Measurements from ENCODE around the gene LRRC49. TPM values are rescaled to one million over a fixed set of nuclear protein-coding genes. Genes with fewer than 3 reads are reported as not detected.

The LRRC49 gene
- total RNA-seq, 2 experiments from 2014 or later: not detected

DNA sequence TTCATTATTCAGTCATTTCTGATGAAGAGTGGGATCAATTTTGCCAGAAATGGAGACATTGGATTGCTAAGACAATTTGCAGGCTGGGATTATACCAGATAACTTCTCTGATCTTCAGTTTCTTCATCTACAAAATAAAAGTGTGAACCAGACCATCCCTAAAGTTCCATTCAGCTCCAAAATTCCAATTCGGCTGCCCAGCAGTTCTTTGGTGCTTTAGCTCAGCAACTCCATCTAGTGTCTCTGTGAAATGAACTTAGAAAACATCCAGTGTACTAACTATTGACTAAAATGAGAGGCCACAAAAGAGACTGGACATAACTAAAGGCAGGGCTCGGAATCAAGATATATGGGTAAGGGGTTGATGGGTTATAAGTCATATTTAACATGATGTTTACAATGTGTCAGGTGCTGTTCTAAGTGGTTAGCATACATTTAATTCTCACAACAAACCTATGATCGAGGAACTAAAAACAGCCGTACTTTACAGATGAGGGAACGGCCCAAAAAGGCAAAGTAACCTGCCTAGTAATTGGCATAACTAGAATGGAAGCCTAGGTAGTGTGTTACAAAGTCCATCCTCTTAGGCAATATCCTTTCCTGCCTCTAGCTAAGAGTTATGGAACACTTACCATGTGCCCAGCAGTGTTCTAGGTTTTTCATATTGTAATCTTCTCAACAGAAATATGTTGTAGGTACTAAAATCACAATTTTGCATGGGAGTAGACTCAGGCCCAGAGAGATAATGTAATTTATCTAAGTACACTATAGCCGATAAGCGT lies 17.4 kb upstream of the LRRC49 start:
- H3K27me3 Mint-ChIP-seq: peaks cover 30% of the 10 kb centered on the region
- ChIA-PET POLR2A (no interaction called here), CTCF (interaction anchor here (0.9 kb wide), 1 partner anchor 9 kb away, joined by 4 read pairs; no protein-coding TSS in a partner anchor)
- H3K9me3 Mint-ChIP-seq: no peaks in the 10 kb centered on the region
- DNase-seq: no peak
- no peaks in the 10 kb centered on the region for H3K4me1 Mint-ChIP-seq
- H3K27ac Mint-ChIP-seq: no peak overlapping the region
- no peaks in the 10 kb centered on the region for H3K36me3 Mint-ChIP-seq (ENCODE audit: low read depth)
- no peak overlapping the region for H3K4me3 Mint-ChIP-seq

DNA sequence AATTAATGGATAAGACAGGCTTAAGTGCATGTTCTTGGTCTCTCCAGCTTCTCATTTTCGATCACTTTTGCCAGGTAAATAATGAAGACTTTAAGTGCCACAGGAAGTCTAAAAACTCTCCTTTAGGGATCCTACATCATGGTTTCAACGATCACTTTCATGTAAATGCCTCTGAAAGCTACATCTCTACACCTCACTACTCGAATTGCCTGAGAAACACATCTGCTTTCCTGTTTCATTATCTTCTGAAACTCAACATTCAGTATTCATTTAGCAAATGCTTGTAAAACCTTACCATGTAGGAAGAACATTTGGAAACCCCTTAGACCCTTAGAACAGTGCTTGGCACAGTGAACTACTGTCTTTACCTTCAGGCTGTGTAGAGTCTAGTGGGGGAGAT lies 16.6 kb upstream of the LRRC49 start:
- CTCF ChIA-PET: no interaction called here
- POLR2A ChIA-PET: no interaction called here
- Mint-ChIP-seq H3K36me3 (ENCODE audit: low read depth) (no peaks in the 10 kb centered on the region), H3K4me1 (no peaks in the 10 kb centered on the region), H3K9me3 (no peaks in the 10 kb centered on the region), H3K4me3 (no peak overlapping the region), H3K27ac (no peak overlapping the region), H3K27me3 (peaks cover 34% of the 10 kb centered on the region)
- no peak for DNase-seq

DNA sequence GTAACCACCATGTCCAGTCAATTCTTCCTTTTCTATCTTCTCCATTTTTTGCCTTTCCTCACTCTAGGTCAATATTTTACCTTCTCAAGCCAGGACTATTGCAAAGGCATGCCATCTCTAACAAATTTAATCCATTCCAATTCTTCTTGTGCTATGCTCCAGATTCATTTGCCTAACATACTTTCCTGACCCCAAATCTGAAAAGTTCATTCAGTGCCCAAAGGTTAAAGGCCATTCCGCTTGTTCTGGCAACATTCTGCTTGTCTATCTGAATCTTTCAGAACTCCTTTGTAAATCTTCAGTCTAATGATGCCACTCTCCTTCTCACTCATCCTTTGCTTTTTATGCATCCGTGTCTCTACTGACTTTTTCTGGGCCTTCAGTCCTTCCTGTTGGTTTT lies 15.9 kb upstream of the LRRC49 start:
- POLR2A ChIA-PET: no interaction called here
- no peak for DNase-seq
- H3K36me3 Mint-ChIP-seq (ENCODE audit: low read depth): no peaks in the 10 kb centered on the region
- no peaks in the 10 kb centered on the region for H3K9me3 Mint-ChIP-seq
- H3K27me3 Mint-ChIP-seq: peaks cover 34% of the 10 kb centered on the region
- H3K4me1 Mint-ChIP-seq: no peaks in the 10 kb centered on the region
- H3K4me3 Mint-ChIP-seq: no peak overlapping the region
- H3K27ac Mint-ChIP-seq: no peak overlapping the region
- CTCF ChIA-PET: no interaction called here

DNA sequence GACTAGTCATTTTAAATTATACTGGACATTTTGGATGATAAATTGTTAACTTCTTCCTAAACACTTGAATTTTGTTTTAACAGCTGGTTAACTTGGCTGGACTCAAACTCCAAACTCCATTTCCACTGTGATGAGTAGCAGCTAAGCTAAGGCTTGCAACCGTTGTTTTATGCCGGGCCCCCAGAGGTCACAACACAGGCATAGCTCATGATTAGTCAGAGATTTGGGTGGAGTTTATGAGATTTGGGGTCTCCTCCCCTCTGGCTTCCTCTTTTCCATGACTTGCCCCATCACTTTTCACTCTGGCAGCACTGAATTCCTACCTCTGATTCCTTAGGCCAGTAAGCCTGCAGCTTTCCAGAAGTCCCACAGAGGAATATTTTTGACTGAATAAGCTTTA lies 13.2 kb upstream of the LRRC49 start:
- Mint-ChIP-seq H3K27ac (no peak overlapping the region), H3K27me3 (peaks cover 40% of the 10 kb centered on the region), H3K36me3 (ENCODE audit: low read depth) (no peaks in the 10 kb centered on the region), H3K4me3 (no peak overlapping the region), H3K9me3 (no peaks in the 10 kb centered on the region), H3K4me1 (peaks cover 6% of the 10 kb centered on the region)
- ChIA-PET CTCF (no interaction called here), POLR2A (no interaction called here)
- no peak for DNase-seq

DNA sequence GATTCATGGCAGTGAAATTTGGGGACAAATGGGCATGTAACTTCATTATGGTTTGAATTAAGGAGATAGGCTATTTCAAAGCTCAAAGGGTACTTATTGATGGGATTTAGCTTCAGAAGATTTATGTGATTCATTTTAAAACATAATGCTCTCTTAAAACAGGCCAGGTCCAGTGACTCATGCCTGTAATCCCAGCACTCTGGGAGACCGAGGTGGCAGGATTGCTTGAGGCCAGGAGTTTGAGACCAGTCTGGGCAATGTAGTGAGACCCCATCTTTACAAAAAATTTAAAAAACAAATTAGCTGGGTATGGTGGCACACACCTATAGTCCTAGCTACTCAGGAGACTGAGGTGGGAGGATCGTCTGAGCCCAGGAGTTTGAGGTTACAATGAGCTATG lies 11.8 kb upstream of the LRRC49 start:
- H3K27me3 Mint-ChIP-seq: peaks cover 36% of the 10 kb centered on the region
- H3K27ac Mint-ChIP-seq: no peak overlapping the region
- POLR2A ChIA-PET: no interaction called here

DNA sequence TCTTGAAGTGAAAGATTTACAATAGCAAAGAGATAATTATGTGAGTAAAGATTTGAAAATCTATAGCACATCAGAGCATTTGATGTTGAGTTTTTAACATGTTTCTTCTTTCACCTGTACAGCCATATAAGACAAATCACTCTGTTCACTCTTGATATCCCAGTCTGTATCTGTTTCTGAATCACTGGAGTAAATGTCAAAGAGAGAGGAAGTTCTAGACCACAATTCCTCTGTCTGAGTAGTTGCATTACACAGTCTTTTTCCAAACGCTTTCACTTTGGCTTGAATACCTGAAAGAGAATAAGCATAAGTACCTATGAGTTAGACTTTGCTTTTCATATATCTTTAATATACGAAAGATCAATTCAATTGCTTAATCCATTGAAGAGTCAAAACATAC lies 10.3 kb upstream of the LRRC49 start:
- DNase-seq: no peak
- Mint-ChIP-seq H3K27ac (no peak overlapping the region), H3K4me1 (peaks cover 6% of the 10 kb centered on the region), H3K36me3 (ENCODE audit: low read depth) (no peaks in the 10 kb centered on the region), H3K4me3 (no peak overlapping the region), H3K27me3 (peaks cover 34% of the 10 kb centered on the region), H3K9me3 (no peaks in the 10 kb centered on the region)
- ChIA-PET POLR2A (interaction anchor here (0.6 kb wide), 1 partner anchor 1718 kb away, joined by 3 read pairs; no protein-coding TSS in a partner anchor), CTCF (interaction anchor here (1.0 kb wide), 1 partner anchor 39 kb away, joined by 3 read pairs; no protein-coding TSS in a partner anchor)

More for the DNA sequence above, 11.8 kb upstream of the LRRC49 start:
- CTCF ChIA-PET: no interaction called here
- Mint-ChIP-seq H3K4me3 (no peak overlapping the region), H3K36me3 (ENCODE audit: low read depth) (no peaks in the 10 kb centered on the region), H3K4me1 (peaks cover 6% of the 10 kb centered on the region), H3K9me3 (no peaks in the 10 kb centered on the region)
- DNase-seq: no peak

DNA sequence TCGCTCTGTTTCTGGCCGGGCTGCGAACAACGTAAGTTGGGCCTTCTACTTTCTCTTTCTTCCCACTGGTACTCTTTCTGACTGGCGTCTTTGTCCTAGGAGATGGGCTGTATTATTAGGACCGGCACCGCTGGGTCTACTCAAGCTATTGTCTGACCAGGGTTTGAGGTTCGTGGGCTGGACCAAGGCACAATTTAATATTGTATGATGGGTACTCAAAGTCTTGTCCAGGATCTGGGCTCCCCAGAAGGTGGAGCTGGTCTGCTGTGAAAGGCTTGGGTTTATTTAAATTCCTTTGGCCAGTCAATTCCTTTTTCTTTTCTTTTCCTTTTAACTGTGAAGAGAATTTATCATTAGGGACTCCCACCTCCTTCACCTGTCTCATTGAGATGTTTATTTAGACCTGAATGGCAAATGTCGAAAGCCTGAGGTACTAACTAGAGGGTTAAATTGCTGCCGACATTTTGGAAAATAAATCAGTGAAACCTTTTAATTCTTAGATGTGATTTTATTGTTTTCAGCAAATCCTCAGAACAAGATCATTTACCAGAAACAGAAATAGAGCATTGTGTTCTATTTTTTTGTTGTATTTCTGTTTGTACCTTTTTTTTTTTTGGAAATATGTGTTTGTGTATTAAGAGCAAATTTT lies 410 bp downstream of the LRRC49 start:
- DNase-seq: no peak
- Mint-ChIP-seq H3K27me3 (peaks cover 55% of the 10 kb centered on the region), H3K4me1 (peaks cover 10% of the 10 kb centered on the region), H3K36me3 (ENCODE audit: low read depth) (no peaks in the 10 kb centered on the region), H3K27ac (no peak overlapping the region), H3K4me3 (peak overlapping the region; percentile 66), H3K9me3 (no peaks in the 10 kb centered on the region)
- ChIA-PET CTCF (interaction anchor here (0.6 kb wide), 1 partner anchor 10 kb away, joined by 5 read pairs; no protein-coding TSS in a partner anchor), POLR2A (no interaction called here)

DNA sequence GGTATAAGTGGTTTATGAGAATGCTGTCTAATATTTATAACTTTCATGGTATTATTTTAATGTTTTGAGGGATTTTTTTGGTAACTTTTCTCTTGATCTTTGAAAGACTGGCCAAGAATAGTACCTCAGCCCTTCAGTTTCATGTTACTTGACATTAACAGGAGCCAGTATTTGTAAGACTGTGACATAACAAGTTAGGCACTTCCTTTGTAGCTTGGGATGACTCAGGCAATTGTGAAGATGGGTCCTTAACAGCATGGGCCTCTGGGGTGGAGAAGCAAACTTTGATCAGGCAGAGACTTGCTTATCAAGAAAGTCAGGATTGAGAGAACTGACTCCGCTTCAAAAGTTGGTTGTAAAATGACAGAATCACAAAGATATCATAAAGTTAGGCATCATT lies 9.5 kb downstream of the LRRC49 start:
- no peak overlapping the region for H3K4me3 Mint-ChIP-seq
- CTCF ChIA-PET: no interaction called here

DNA sequence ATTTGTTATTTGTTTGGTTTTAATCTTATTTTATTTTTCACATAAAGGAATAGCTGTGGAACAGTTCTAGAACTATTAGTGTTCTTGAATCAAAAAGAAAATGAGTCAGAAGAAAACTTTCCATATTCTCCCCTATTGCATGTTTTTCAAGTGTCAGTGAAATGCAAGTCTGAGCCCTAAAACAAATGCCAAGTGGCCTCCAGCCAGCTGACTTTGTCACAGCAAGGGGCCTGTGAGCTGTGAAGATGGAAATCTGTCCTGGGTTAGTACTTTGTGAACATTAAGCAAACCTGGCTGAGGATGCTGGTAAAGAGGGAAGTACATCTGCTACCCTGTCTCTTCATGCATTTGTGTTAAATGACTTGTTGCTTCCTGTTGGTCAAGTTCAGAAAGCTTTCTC lies 14.2 kb downstream of the LRRC49 start:
- Mint-ChIP-seq H3K36me3 (ENCODE audit: low read depth) (no peaks in the 10 kb centered on the region), H3K4me3 (no peak overlapping the region), H3K9me3 (peaks cover 12% of the 10 kb centered on the region), H3K27ac (no peak overlapping the region), H3K4me1 (no peaks in the 10 kb centered on the region), H3K27me3 (peaks cover 1% of the 10 kb centered on the region)
- no peak for DNase-seq
- POLR2A ChIA-PET: no interaction called here
- CTCF ChIA-PET: no interaction called here

More for the DNA sequence above, 9.5 kb downstream of the LRRC49 start:
- no peak for DNase-seq
- Mint-ChIP-seq H3K9me3 (no peaks in the 10 kb centered on the region), H3K27me3 (peaks cover 10% of the 10 kb centered on the region), H3K4me1 (no peaks in the 10 kb centered on the region), H3K27ac (no peak overlapping the region), H3K36me3 (ENCODE audit: low read depth) (no peaks in the 10 kb centered on the region)
- POLR2A ChIA-PET: no interaction called here

DNA sequence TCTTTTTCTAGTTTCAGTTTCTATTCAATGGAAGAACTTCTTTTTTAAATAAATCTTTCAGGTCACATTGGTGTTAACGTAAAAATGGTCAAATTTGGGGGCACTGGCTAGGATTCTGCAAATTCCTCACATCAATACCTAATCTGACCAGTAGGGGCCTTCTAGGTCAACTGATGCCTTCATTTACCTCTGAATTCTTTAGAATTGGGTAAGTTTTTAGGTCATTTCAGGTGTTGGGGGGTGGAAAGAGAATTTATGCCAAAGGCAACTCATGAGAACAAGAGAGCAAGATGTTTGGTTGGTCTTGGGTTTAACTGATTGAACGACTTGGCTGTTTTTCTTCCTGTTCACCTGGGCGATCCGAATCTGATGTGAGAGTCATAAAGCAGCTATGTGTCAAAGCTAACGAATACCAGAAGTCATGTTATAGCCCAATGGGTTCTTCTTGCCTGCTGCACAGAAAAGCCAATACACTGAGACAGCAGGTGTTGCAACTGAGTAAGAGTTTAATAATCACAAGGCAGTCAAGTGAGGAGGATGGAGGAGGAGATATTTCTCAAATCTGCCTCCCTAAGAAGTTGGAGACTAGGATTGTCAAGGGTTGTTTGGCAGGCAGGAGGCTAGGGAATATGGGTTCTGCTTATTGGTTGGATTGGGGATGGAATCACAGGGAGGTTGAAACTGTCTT lies 15.3 kb downstream of the LRRC49 start:
- Mint-ChIP-seq H3K27ac (no peak overlapping the region), H3K4me1 (no peaks in the 10 kb centered on the region), H3K36me3 (ENCODE audit: low read depth) (no peaks in the 10 kb centered on the region), H3K4me3 (no peak overlapping the region), H3K27me3 (peaks cover 3% of the 10 kb centered on the region), H3K9me3 (peaks cover 12% of the 10 kb centered on the region)
- CTCF ChIA-PET: no interaction called here
- DNase-seq: no peak
- POLR2A ChIA-PET: no interaction called here

DNA sequence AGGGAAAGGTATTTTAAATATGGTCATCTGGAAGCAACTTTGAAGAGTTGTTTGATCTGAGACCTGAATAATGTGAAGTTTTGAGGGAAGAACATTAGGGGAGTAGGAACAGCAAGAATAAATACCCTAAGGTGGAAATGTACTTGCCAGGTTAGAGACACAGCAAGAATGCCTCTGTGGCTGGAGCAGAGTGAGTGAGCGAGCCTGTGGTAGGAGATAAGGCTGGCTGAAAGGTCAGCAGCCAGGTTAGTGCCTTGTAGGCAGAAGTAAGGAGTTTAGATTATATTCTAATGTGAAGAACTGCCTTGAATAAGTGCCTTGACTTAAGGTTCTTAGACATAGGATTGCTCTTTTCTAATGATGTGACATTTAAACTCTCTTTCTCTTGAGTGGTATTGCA lies 18.3 kb downstream of the LRRC49 start:
- H3K4me1 Mint-ChIP-seq: no peaks in the 10 kb centered on the region
- no peak overlapping the region for H3K4me3 Mint-ChIP-seq
- no peak overlapping the region for H3K27ac Mint-ChIP-seq
- H3K36me3 Mint-ChIP-seq (ENCODE audit: low read depth): no peaks in the 10 kb centered on the region
- H3K27me3 Mint-ChIP-seq: peaks cover 11% of the 10 kb centered on the region
- ChIA-PET POLR2A (no interaction called here), CTCF (no interaction called here)
- no peak for DNase-seq
- H3K9me3 Mint-ChIP-seq: peaks cover 12% of the 10 kb centered on the region

DNA sequence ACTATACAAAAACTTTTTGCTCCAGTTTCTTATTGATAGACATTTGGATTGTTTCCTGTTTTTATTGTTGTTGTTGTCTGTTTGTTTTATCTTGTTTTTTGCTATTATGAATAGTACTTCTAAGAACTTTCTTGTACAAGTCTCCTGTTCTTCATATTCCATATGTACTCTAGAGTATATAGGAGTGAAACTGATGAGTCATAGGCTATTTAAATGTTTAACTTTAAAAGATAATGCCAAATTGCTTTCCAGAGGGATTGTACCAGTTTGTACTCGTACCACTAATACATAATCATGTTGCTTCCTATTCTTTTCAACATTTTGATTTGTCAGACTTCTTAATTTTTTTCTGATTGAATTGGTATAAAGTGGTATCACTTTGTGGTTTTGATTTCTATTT lies 19.6 kb downstream of the LRRC49 start:
- peaks cover 11% of the 10 kb centered on the region for H3K27me3 Mint-ChIP-seq
- CTCF ChIA-PET: no interaction called here
- H3K9me3 Mint-ChIP-seq: peaks cover 12% of the 10 kb centered on the region
- no peaks in the 10 kb centered on the region for H3K36me3 Mint-ChIP-seq (ENCODE audit: low read depth)
- no peak overlapping the region for H3K27ac Mint-ChIP-seq
- no peak overlapping the region for H3K4me3 Mint-ChIP-seq
- no peak for DNase-seq
- no peaks in the 10 kb centered on the region for H3K4me1 Mint-ChIP-seq
- POLR2A ChIA-PET: no interaction called here

DNA sequence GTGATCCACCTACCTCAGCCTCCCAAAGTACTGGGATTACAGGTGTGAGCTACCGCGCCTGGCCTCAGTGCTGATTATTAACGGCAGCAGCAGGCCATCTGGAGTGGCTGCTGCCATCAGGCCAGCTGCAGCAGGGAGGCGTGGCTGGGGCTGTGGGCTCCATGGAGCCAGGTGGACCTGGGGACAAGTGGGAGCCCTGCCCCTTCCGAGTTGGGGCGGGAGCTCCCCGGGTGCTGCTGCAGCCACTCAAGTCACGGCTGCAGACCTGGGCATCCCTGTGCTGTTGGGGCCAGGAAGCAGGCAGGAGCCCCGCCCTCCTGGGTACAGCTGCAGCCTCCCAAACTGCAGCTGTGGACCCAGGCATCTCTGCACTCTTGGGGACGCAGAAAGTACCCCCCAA lies 23.9 kb downstream of the LRRC49 start:
- H3K4me1 Mint-ChIP-seq: no peaks in the 10 kb centered on the region
- no peaks in the 10 kb centered on the region for H3K9me3 Mint-ChIP-seq
- H3K27me3 Mint-ChIP-seq: peaks cover 23% of the 10 kb centered on the region
- no peak overlapping the region for H3K27ac Mint-ChIP-seq
- POLR2A ChIA-PET: no interaction called here
- H3K36me3 Mint-ChIP-seq (ENCODE audit: low read depth): no peaks in the 10 kb centered on the region
- CTCF ChIA-PET: interaction anchor here (0.5 kb wide), 1 partner anchor 1324 kb away, joined by 3 read pairs; no protein-coding TSS in a partner anchor
- no peak for DNase-seq
- H3K4me3 Mint-ChIP-seq: no peak overlapping the region

Data from activated CD4-positive, alpha-beta T cell treated with anti-CD3 and anti-CD28 coated beads, Interleukin-2, amount 10 ng/mL, durations not matched to agents 7 days and 5 days (primary cell).